Fibroblast of the aortic adventitia (primary cell): ENCODE data around the gene FADD. TPM values are rescaled to one million over a fixed set of nuclear protein-coding genes. Genes with fewer than 3 reads are reported as not detected.

Experiments used
- DNase-seq: peaks from one replicate; pipeline ENCODE4 v3.0.0-alpha.2; 2010; ENCODE audit warnings: low read depth
- H3K4me3 ChIP-seq: 2 replicates; pipeline ENCODE4 v1.5.1; 2011; ENCODE audit warnings: low read depth, mild to moderate bottlenecking, control low read depth, low read length, moderate library complexity
- CTCF ChIP-seq: IDR thresholded peaks from 2 replicates; pipeline ENCODE4 v1.5.1; 2011; ENCODE audit warnings: mild to moderate bottlenecking, low read length, control low read depth, inconsistent platforms; ENCODE audit not compliant: insufficient read depth
- total RNA-seq: library from RNA; depleted of rRNA; stranded (reverse); fragments of >200 nt; gene quantifications from 2 replicates; pipeline ENCODE4 v1.2.3, GENCODE V29; 2012; ENCODE audit warnings: low replicate concordance

FADD gene
- total RNA-seq, 1 donor: 30.8 TPM

GRCh38 chr11:70176940-70177689 lies 26.0 kb upstream of the FADD start:
- no peak overlapping the region for H3K4me3 ChIP-seq
- no peak for DNase-seq
- peak; percentile 52 for TF ChIP-seq CTCF

GRCh38 chr11:70180906-70181305 lies 22.2 kb upstream of the FADD start:
- DNase-seq: no peak
- no peak overlapping the region for H3K4me3 ChIP-seq
- no peak for TF ChIP-seq CTCF

GRCh38 chr11:70182266-70182665 lies 20.8 kb upstream of the FADD start:
- no peak for DNase-seq
- no peak for TF ChIP-seq CTCF
- H3K4me3 ChIP-seq: no peak overlapping the region

GRCh38 chr11:70183032-70183431 lies 20.1 kb upstream of the FADD start:
- H3K4me3 ChIP-seq: no peak overlapping the region
- no peak for TF ChIP-seq CTCF
- no peak for DNase-seq

GRCh38 chr11:70183483-70184176 lies 19.5 kb upstream of the FADD start:
- no peak for DNase-seq
- no peak for TF ChIP-seq CTCF
- H3K4me3 ChIP-seq: no peak overlapping the region

GRCh38 chr11:70184396-70184795 lies 18.7 kb upstream of the FADD start:
- no peak for TF ChIP-seq CTCF
- DNase-seq: no peak
- no peak overlapping the region for H3K4me3 ChIP-seq
